ENCODE data around the gene TMEM176B. TPM values are rescaled to one million over a fixed set of nuclear protein-coding genes. Genes with fewer than 3 reads are reported as not detected.

The TMEM176B gene
- total RNA-seq, 2 experiments from 2014 or later, result 0.09 TPM; not detected in 1

GRCh38 chr7:150801242-150801945, 1.2 kb upstream of the TMEM176B start:
- DNase-seq (ENCODE audit: low spot score), result no peak
- Histone ChIP-seq H3K4me3 (ENCODE audit: low read depth, low read length, poor library complexity, severe bottlenecking) (no peak overlapping the region), H2AFZ (ENCODE audit: low read length) (no peak overlapping the region), H3K9me2 (ENCODE audit: insufficient read depth, low read length) (no peaks in the 10 kb centered on the region), H3K79me2 (ENCODE audit: insufficient read depth, low read depth, low read length) (no peaks in the 10 kb centered on the region), H3K36me3 (ENCODE audit: insufficient read depth, low read length) (no peaks in the 10 kb centered on the region), H4K20me1 (ENCODE audit: insufficient read depth, low read length) (no peaks in the 10 kb centered on the region), H3K4me2 (ENCODE audit: low read length) (no peak overlapping the region), H3K27ac (ENCODE audit: low read depth, low read length, poor library complexity, severe bottlenecking) (no peak overlapping the region), H3K9me3 (ENCODE audit: low read length) (no peaks in the 10 kb centered on the region), H3K4me1 (ENCODE audit: insufficient read depth, low read length, poor library complexity, severe bottlenecking) (no peaks in the 10 kb centered on the region)
- POLR2A ChIA-PET, result no interaction called here
- BruUV-seq (replicated peaks), result no TSS peak
- CTCF ChIA-PET (ENCODE audit: unreplicated experiment), result no interaction called here
- no peak for TF ChIP-seq CTCF (conservative IDR thresholded peaks at IDR 0.05; ENCODE audit: low read length)
- TF ChIP-seq EZH2phosphoT487 (IDR thresholded peaks at IDR 0.05; ENCODE audit: borderline replicate concordance, low read depth, low read length), result no peak
- intact Hi-C loops (cut with micrococcal nuclease; ENCODE audit: unreplicated experiment), result no loop called here

- Histone ChIP-seq H4K20me1 (ENCODE audit: insufficient read depth, low read length) (no peaks in the 10 kb centered on the region), H3K27ac (ENCODE audit: low read depth, low read length, poor library complexity, severe bottlenecking) (no peak within 1 kb of the TSS), H3K79me2 (ENCODE audit: insufficient read depth, low read depth, low read length) (no peaks in the 10 kb centered on the region), H2AFZ (ENCODE audit: low read length) (no peak within 1 kb of the TSS), H3K9me2 (ENCODE audit: insufficient read depth, low read length) (no peaks in the 10 kb centered on the region), H3K9me3 (ENCODE audit: low read length) (no peaks in the 10 kb centered on the region), H3K36me3 (ENCODE audit: insufficient read depth, low read length) (no peaks in the 10 kb centered on the region), H3K4me3 (ENCODE audit: low read depth, low read length, poor library complexity, severe bottlenecking) (no peak within 1 kb of the TSS), H3K4me2 (ENCODE audit: low read length) (no peak within 1 kb of the TSS), H3K4me1 (ENCODE audit: insufficient read depth, low read length, poor library complexity, severe bottlenecking) (no peaks in the 10 kb centered on the region)
- TF ChIP-seq CTCF (conservative IDR thresholded peaks at IDR 0.05; ENCODE audit: low read length), result no peak
- no peak for TF ChIP-seq EZH2phosphoT487 (IDR thresholded peaks at IDR 0.05; ENCODE audit: borderline replicate concordance, low read depth, low read length)
- ChIA-PET CTCF (ENCODE audit: unreplicated experiment) (no interaction called here), POLR2A (no interaction called here)
- intact Hi-C loops (cut with micrococcal nuclease; ENCODE audit: unreplicated experiment), result no loop called here
- no TSS peak for BruUV-seq (replicated peaks)
- DNase-seq (ENCODE audit: low spot score), result no peak
Measured at GRCh38 chr7:150800581-150801241, 547 bp upstream of the TMEM176B start, which contains the start of gene TMEM176A. Gene TMEM176A, plus strand, starts transcription at chr7:150800769. Its CDS starts 782 bp downstream, at chr7:150801551.

DNA sequence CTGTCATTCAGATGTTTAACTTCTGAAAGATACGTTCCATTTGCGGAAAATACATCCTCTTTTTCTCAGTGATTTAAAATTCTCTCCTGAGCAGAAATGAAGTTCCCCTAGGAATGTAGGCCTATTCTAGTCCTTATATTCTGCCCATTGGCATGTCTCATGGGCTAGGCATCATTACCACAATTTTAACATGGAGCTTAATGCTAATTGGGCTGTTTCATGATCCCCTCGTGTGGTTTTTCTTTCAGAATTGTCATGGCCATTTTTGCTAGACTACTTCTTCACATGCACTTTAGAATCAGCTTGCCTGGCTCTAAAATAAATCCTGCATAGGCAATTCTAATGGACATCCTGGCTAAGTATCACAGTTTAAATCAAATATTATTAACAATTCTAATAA, 1.0 kb downstream of the TMEM176B start:
- ChIA-PET POLR2A (interaction anchor here (0.6 kb wide), 1 partner anchor 675 kb away, joined by 3 read pairs; no protein-coding TSS in a partner anchor), CTCF (ENCODE audit: unreplicated experiment) (no interaction called here)
- Histone ChIP-seq H3K4me3 (ENCODE audit: low read depth, low read length, poor library complexity, severe bottlenecking) (no peak overlapping the region), H3K9me3 (ENCODE audit: low read length) (no peaks in the 10 kb centered on the region), H3K27ac (ENCODE audit: low read depth, low read length, poor library complexity, severe bottlenecking) (no peak overlapping the region), H4K20me1 (ENCODE audit: insufficient read depth, low read length) (no peaks in the 10 kb centered on the region), H3K4me2 (ENCODE audit: low read length) (no peak overlapping the region), H3K9me2 (ENCODE audit: insufficient read depth, low read length) (no peaks in the 10 kb centered on the region), H3K4me1 (ENCODE audit: insufficient read depth, low read length, poor library complexity, severe bottlenecking) (no peaks in the 10 kb centered on the region), H3K36me3 (ENCODE audit: insufficient read depth, low read length) (no peaks in the 10 kb centered on the region), H3K79me2 (ENCODE audit: insufficient read depth, low read depth, low read length) (no peaks in the 10 kb centered on the region), H2AFZ (ENCODE audit: low read length) (no peak overlapping the region)
- BruUV-seq (replicated peaks), result no TSS peak
- no peak for DNase-seq (ENCODE audit: low spot score)
- intact Hi-C loops (cut with micrococcal nuclease; ENCODE audit: unreplicated experiment), result no loop called here
- TF ChIP-seq CTCF (conservative IDR thresholded peaks at IDR 0.05; ENCODE audit: low read length), result no peak
- TF ChIP-seq EZH2phosphoT487 (IDR thresholded peaks at IDR 0.05; ENCODE audit: borderline replicate concordance, low read depth, low read length), result no peak

All from OCI-LY7 (cell line).